ENCODE results near the gene NEK1. TPM values are rescaled to one million over a fixed set of nuclear protein-coding genes. Genes with fewer than 3 reads are reported as not detected.

Gene NEK1
- total RNA-seq, 1 experiment from 2014 or later = 10.3 TPM

DNA sequence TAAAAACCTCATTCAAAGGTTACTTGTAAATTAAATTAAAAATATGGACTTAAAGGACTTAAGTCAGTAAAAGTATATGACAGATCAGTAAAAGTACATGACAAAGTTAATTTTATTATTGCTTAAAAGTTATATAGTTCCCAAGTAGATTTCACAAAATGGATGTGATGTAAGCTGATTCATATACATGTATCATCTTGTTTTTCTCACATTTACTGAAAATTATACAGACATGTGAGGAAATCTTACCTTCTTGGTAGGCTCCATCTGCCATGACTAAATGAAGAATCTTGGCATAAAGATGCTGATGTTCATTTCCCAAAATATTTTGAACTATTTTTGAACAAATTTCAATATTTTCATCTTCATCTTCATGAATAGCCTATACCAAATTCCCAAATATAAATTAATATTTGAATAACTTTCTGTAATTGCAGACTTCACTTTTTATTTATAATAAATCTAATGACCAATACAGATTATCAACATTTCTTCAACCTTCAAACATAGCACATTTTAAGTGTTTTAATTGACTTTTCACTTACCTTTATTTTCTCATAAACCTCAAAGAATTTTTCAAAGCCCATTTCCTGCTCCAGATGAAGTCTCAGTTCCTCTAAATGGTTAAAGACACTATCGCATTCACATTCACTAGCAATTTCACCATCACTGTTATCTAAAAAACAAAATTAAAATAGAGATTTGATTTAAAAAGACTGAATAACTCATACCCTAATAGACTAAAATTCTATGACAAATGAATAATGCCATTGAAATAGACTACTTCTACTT, 212.2 kb downstream of the NEK1 start:
- CTCF ChIA-PET = no interaction called here
- H3K4me1 Mint-ChIP-seq = peaks cover 12% of the 10 kb centered on the region
- POLR2A ChIA-PET = no interaction called here

DNA sequence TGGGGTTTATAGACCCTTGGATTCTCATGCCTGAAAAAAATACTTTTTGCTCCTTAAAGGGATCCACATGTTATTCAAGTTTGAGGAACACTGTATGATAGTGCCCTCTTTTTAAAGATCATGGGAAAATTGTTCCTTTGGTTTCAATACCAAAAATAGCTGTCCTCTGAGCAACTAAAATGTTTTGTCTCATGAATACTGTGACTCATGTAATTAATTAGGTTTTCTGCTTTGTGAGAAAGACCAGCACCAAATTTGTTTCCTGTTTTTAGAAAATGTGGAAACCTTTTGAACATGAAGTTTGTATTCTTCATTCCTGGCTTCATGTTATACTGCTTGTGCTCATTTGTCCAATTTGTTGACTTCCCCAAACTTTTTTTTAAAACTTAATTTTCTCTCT, 214.1 kb downstream of the NEK1 start:
- POLR2A ChIA-PET = no interaction called here
- Mint-ChIP-seq H3K27ac (no peak overlapping the region), H3K4me1 (0 out of 2 replicates have a peak, but pooled peaks cover 3% of the 10 kb centered on the region), H3K36me3 (no peaks in the 10 kb centered on the region; the same call in 1 of the 2 replicates), H3K27me3 (ENCODE audit: low read depth) (no peaks in the 10 kb centered on the region), H3K9me3 (no peaks in the 10 kb centered on the region), H3K4me3 (no peak overlapping the region)
- DNase-seq (ENCODE audit: low spot score) (no peak), ATAC-seq (no peak)
- CTCF ChIA-PET = no interaction called here
- TF ChIP-seq ZNF121 (CRISPR knock-in tag; IDR thresholded peaks at IDR 0.05) = no peak
- TF ChIP-seq FOXJ3 (CRISPR knock-in tag; IDR thresholded peaks at IDR 0.05; ENCODE audit: borderline replicate concordance) = no peak
- TF ChIP-seq, protein P1, sequence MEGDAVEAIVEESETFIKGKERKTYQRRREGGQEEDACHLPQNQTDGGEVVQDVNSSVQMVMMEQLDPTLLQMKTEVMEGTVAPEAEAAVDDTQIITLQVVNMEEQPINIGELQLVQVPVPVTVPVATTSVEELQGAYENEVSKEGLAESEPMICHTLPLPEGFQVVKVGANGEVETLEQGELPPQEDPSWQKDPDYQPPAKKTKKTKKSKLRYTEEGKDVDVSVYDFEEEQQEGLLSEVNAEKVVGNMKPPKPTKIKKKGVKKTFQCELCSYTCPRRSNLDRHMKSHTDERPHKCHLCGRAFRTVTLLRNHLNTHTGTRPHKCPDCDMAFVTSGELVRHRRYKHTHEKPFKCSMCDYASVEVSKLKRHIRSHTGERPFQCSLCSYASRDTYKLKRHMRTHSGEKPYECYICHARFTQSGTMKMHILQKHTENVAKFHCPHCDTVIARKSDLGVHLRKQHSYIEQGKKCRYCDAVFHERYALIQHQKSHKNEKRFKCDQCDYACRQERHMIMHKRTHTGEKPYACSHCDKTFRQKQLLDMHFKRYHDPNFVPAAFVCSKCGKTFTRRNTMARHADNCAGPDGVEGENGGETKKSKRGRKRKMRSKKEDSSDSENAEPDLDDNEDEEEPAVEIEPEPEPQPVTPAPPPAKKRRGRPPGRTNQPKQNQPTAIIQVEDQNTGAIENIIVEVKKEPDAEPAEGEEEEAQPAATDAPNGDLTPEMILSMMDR (IDR thresholded peaks at IDR 0.05) = no peak
- no peak for TF ChIP-seq RORB (CRISPR knock-in tag; IDR thresholded peaks at IDR 0.05)

More for the DNA sequence above, 212.2 kb downstream of the NEK1 start:
- Mint-ChIP-seq H3K9me3 (no peaks in the 10 kb centered on the region), H3K27ac (no peak overlapping the region), H3K27me3 (ENCODE audit: low read depth) (no peaks in the 10 kb centered on the region), H3K4me3 (no peak overlapping the region), H3K36me3 (no peaks in the 10 kb centered on the region; the same call in 1 of the 2 replicates)
- no peak for ATAC-seq
- DNase-seq (ENCODE audit: low spot score) = no peak
- TF ChIP-seq ZNF219 (CRISPR knock-in tag; IDR thresholded peaks at IDR 0.05; ENCODE audit: borderline replicate concordance) = no peak
- TF ChIP-seq, protein P2, sequence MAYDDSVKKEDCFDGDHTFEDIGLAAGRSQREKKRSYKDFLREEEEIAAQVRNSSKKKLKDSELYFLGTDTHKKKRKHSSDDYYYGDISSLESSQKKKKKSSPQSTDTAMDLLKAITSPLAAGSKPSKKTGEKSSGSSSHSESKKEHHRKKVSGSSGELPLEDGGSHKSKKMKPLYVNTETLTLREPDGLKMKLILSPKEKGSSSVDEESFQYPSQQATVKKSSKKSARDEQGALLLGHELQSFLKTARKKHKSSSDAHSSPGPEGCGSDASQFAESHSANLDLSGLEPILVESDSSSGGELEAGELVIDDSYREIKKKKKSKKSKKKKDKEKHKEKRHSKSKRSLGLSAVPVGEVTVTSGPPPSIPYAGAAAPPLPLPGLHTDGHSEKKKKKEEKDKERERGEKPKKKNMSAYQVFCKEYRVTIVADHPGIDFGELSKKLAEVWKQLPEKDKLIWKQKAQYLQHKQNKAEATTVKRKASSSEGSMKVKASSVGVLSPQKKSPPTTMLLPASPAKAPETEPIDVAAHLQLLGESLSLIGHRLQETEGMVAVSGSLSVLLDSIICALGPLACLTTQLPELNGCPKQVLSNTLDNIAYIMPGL (CRISPR knock-in tag; IDR thresholded peaks at IDR 0.05) = no peak
- TF ChIP-seq, protein P3, sequence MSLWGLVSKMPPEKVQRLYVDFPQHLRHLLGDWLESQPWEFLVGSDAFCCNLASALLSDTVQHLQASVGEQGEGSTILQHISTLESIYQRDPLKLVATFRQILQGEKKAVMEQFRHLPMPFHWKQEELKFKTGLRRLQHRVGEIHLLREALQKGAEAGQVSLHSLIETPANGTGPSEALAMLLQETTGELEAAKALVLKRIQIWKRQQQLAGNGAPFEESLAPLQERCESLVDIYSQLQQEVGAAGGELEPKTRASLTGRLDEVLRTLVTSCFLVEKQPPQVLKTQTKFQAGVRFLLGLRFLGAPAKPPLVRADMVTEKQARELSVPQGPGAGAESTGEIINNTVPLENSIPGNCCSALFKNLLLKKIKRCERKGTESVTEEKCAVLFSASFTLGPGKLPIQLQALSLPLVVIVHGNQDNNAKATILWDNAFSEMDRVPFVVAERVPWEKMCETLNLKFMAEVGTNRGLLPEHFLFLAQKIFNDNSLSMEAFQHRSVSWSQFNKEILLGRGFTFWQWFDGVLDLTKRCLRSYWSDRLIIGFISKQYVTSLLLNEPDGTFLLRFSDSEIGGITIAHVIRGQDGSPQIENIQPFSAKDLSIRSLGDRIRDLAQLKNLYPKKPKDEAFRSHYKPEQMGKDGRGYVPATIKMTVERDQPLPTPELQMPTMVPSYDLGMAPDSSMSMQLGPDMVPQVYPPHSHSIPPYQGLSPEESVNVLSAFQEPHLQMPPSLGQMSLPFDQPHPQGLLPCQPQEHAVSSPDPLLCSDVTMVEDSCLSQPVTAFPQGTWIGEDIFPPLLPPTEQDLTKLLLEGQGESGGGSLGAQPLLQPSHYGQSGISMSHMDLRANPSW (CRISPR knock-in tag; conservative IDR thresholded peaks at IDR 0.05; ENCODE audit: low read depth) = no peak

DNA sequence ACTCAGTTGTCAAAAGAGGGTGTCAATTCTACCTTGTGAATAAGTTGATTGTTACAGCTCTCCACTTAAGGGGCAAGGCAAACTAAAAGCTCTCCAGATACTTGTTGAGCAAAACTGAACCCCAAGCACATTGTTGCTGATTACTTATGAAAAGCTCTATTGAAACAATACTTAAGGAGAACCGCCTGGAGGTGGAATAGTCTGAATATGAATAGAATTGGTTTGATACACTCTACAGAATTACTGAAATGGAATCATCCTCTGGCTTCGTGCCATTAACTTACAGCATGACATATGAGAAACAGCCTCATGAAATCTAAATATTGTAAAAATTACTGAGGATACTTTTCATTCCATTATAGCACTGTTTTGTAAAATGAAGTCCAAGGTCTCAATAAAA, 214.6 kb downstream of the NEK1 start:
- Mint-ChIP-seq H3K4me3 (no peak overlapping the region), H3K27me3 (ENCODE audit: low read depth) (no peaks in the 10 kb centered on the region), H3K9me3 (no peaks in the 10 kb centered on the region), H3K4me1 (0 out of 2 replicates have a peak, but pooled peaks cover 3% of the 10 kb centered on the region), H3K36me3 (no peaks in the 10 kb centered on the region; the same call in 1 of the 2 replicates), H3K27ac (no peak overlapping the region)
- no peak for DNase-seq (ENCODE audit: low spot score)
- ChIA-PET POLR2A (no interaction called here), CTCF (no interaction called here)
- no peak for ATAC-seq
- TF ChIP-seq ETV6 (CRISPR knock-in tag; IDR thresholded peaks at IDR 0.05) = no peak
- no peak for TF ChIP-seq TEAD1 (CRISPR knock-in tag; IDR thresholded peaks at IDR 0.05)
- TF ChIP-seq, protein P4, sequence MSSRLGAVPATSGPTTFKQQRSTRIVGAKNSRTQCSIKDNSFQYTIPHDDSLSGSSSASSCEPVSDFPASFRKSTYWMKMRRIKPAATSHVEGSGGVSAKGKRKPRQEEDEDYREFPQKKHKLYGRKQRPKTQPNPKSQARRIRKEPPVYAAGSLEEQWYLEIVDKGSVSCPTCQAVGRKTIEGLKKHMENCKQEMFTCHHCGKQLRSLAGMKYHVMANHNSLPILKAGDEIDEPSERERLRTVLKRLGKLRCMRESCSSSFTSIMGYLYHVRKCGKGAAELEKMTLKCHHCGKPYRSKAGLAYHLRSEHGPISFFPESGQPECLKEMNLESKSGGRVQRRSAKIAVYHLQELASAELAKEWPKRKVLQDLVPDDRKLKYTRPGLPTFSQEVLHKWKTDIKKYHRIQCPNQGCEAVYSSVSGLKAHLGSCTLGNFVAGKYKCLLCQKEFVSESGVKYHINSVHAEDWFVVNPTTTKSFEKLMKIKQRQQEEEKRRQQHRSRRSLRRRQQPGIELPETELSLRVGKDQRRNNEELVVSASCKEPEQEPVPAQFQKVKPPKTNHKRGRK (CRISPR knock-in tag; IDR thresholded peaks at IDR 0.05; ENCODE audit: borderline replicate concordance) = no peak
- TF ChIP-seq, protein P5, sequence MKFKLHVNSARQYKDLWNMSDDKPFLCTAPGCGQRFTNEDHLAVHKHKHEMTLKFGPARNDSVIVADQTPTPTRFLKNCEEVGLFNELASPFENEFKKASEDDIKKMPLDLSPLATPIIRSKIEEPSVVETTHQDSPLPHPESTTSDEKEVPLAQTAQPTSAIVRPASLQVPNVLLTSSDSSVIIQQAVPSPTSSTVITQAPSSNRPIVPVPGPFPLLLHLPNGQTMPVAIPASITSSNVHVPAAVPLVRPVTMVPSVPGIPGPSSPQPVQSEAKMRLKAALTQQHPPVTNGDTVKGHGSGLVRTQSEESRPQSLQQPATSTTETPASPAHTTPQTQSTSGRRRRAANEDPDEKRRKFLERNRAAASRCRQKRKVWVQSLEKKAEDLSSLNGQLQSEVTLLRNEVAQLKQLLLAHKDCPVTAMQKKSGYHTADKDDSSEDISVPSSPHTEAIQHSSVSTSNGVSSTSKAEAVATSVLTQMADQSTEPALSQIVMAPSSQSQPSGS (CRISPR knock-in tag; IDR thresholded peaks at IDR 0.05; ENCODE audit: borderline replicate concordance, low read depth) = no peak
